Kidney epithelial cell (primary cell): ENCODE measurements around the gene MB. TPM values are rescaled to one million over a fixed set of nuclear protein-coding genes. Genes with fewer than 3 reads are reported as not detected.

Source experiments
- DNase-seq: peaks from one replicate; pipeline ENCODE4 v3.0.0-alpha.2; 2010; ENCODE audit warnings: low read depth
- H3K27me3 ChIP-seq: 2 replicates; pipeline ENCODE4 v1.6.0; 2011; ENCODE audit warnings: low read length; ENCODE audit not compliant: control insufficient read depth, insufficient read depth
- H3K36me3 ChIP-seq: 2 replicates; pipeline ENCODE4 v1.5.1; 2011; ENCODE audit warnings: low read length; ENCODE audit not compliant: control insufficient read depth, insufficient read depth
- H3K4me3 ChIP-seq: 2 replicates; pipeline ENCODE4 v1.5.1; 2011; ENCODE audit warnings: low read depth, mild to moderate bottlenecking, control low read depth, low read length
- CTCF ChIP-seq: IDR thresholded peaks from 2 replicates; pipeline ENCODE4 v1.5.1; 2011; ENCODE audit warnings: mild to moderate bottlenecking, moderate library complexity, low read length, control low read depth, inconsistent platforms; ENCODE audit not compliant: insufficient read depth, poor library complexity, severe bottlenecking
- total RNA-seq: library from RNA; depleted of rRNA; stranded (reverse); fragments of >200 nt; gene quantifications from 2 replicates; pipeline ENCODE4 v1.2.3, GENCODE V29; 2015

Gene MB
- total RNA-seq, 1 donor from 2014 or later, result not detected

GRCh38 chr22:35618427-35619223, 1.5 kb upstream of the MB start:
- H3K36me3 ChIP-seq, result no peaks in the 10 kb centered on the region
- H3K27me3 ChIP-seq, result peaks cover 12% of the 10 kb centered on the region
- no peak for DNase-seq
- H3K4me3 ChIP-seq, result no peak overlapping the region
- TF ChIP-seq CTCF, result no peak

DNA sequence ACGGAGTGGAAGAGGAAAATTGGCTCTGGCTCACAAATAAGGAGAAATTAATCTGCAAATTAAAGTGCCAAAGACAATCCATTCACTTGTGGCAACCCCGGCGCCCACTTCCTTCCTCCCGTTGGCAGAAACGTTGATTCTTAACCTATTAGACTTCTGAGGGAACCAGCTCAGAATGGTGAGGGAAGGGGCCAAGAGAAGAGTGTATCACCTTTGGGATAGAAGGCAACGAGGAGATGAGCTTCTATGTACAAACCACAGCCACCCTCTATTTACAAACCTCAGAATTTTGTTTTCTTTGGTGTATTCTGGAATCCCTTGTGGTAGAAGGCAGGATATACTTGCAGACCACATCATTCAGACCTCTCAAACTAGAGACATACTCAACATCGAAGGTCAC, 1.1 kb downstream of the MB start:
- DNase-seq, result no peak
- no peak for TF ChIP-seq CTCF
- H3K27me3 ChIP-seq, result peaks cover 12% of the 10 kb centered on the region
- H3K4me3 ChIP-seq, result no peak overlapping the region
- no peaks in the 10 kb centered on the region for H3K36me3 ChIP-seq

DNA sequence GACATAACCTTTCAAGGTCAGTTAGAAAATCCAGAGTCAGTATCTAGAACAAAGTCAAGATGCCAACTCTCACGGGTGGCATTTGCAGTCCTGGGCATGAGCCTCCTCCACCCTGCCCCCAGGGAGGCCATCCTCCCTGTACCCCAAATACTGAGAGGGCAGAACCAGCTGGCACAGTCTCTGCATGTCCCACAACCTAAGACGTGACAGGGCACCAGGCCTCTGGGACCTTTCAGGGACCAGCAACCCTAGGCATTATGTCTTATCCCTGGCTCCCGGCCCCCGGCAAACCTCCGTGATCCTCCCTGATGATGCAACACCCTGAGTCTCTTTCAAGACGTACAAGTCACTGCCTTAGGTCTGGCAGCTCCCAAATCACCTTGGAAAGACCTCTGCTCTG, 2.0 kb downstream of the MB start:
- Histone ChIP-seq H3K27me3 (peaks cover 12% of the 10 kb centered on the region), H3K36me3 (no peaks in the 10 kb centered on the region), H3K4me3 (no peak overlapping the region)
- no peak for TF ChIP-seq CTCF
- no peak for DNase-seq

DNA sequence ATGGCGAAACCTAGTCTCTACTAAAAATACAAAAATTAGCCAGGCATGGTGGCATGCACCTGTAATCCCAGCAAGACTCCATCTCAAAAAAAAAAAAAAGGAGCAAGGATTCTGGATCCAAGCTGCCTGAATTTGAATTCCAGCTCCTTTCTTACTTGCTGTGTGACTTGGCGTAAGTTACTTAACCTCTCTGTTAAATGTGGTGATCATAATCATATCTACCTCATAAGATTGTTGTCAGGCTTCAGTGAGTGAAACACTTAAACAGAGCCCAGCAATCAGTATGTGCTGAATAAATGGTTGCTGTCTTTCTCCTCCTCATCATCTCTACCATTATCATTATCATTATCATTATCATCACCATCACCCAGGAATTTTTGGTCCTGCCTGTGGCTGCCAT, 2.7 kb downstream of the MB start:
- Histone ChIP-seq H3K27me3 (peaks cover 17% of the 10 kb centered on the region), H3K36me3 (no peaks in the 10 kb centered on the region), H3K4me3 (no peak overlapping the region)
- no peak for DNase-seq
- TF ChIP-seq CTCF, result no peak

- Histone ChIP-seq H3K36me3 (no peaks in the 10 kb centered on the region), H3K4me3 (no peak overlapping the region), H3K27me3 (peaks cover 23% of the 10 kb centered on the region)
- no peak for TF ChIP-seq CTCF
- no peak for DNase-seq
These were observed 4.2 kb downstream of the MB start for GRCh38 chr22:35612903-35613302.
